Astrocyte of the spinal cord (primary cell): ENCODE results near the gene MYCBPAP.
A peak's percentile ranks its signal among the peaks of the same experiment; 100 is the strongest.

Experiments used
- DNase-seq: peaks from one replicate; pipeline ENCODE4 v3.0.0; 2011; ENCODE audit warnings: low read depth, low spot score
- H3K4me3 ChIP-seq: 2 replicates; pipeline ENCODE4 v1.5.1; 2011; ENCODE audit warnings: low read depth, mild to moderate bottlenecking, low read length, moderate library complexity
- in situ Hi-C: cut with HindIII; loops from 2 replicates; pipeline ENCODE4 v1.10.0; 2017; ENCODE audit warnings: low sequenced_read_pairs
- TF ChIP-seq, protein P1 (sequence below): IDR thresholded peaks from 2 replicates; pipeline ENCODE4 v1.5.1; 2012; ENCODE audit warnings: low read depth, mild to moderate bottlenecking, low read length, inconsistent platforms

The MYCBPAP gene

DNA sequence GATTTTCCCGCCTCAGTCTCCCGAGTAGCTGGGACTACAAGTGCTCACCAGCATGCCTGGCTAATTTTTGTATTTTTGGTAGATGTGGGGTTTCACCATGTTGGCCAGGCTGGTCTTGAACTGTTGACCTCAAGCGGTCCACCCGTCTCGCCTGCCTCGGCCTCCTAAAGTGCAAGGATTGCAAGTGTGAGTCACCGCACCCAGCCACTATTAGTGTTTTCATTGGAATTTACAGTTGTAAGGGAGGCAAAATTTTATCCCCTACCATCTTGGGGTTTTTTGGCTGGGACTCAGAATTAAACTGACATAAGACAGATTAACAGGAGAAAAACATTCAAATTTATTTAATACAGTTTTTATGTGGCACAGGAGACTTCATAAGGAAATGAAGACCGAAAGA is 12.3 kb upstream of the MYCBPAP start:
- DNase-seq, result no peak
- TF ChIP-seq, protein P1, sequence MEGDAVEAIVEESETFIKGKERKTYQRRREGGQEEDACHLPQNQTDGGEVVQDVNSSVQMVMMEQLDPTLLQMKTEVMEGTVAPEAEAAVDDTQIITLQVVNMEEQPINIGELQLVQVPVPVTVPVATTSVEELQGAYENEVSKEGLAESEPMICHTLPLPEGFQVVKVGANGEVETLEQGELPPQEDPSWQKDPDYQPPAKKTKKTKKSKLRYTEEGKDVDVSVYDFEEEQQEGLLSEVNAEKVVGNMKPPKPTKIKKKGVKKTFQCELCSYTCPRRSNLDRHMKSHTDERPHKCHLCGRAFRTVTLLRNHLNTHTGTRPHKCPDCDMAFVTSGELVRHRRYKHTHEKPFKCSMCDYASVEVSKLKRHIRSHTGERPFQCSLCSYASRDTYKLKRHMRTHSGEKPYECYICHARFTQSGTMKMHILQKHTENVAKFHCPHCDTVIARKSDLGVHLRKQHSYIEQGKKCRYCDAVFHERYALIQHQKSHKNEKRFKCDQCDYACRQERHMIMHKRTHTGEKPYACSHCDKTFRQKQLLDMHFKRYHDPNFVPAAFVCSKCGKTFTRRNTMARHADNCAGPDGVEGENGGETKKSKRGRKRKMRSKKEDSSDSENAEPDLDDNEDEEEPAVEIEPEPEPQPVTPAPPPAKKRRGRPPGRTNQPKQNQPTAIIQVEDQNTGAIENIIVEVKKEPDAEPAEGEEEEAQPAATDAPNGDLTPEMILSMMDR, result no peak
- in situ Hi-C loops, result no loop called here
- H3K4me3 ChIP-seq, result no peak overlapping the region

DNA sequence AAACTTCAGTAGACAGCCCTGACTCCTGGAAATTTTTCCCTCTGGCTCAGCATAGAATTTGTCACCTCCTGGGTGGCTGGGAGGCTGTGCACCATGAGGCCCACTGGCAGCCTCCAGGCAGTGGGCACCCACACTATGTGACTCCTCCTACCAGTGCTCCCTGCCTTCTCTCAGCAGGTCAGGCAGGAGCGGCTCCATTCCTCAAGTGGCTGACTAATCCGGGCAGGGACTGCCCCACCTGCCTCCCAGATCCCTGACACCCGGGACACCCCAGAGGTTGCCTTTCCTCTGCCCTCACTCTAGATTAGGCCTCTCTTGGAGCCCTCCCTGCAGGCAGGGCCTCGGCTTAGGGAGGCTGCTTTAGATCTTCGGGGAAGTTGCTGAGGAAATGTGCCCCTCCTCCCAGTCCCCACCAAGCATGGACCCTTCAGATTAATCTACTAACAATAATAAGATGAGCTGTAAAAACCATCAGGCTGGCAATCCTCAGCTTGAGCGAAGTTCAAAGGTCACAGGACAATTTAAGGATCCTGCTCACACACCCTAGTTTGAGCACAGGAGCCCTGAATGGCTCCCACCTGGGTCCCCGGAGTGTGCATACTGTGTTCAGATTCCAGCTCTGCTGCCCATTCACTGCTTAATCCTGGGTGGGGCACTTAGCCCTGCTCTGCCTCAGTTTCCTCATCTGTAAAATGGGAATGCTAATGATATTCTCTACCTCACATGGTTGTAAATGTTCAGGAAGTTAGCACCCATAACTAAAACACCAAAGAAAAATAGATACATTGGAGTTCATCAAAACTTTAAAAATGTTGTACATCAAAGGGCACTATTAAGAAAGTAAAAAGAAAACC is 10.0 kb upstream of the MYCBPAP start:
- TF ChIP-seq, protein P1, result no peak
- in situ Hi-C loops, result no loop called here
- H3K4me3 ChIP-seq, result no peak overlapping the region
- DNase-seq, result no peak

DNA sequence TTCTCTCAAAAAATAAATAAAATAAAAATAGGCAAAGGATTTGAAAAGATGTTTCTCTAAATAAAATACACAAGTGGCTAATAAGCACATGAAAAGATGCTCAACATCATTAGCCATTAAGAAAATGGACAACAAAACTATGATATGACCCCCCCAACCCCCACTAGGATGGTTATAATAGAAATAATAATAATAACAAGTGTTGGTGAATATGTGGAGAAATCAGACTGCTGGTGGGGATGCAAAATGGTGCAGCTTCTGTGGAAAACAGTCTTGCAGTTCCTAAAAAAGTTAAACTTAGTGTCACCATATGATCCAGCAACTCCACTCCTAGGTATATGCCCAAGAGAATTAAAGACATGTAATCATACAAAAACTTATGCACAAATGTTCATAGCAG is 9.0 kb upstream of the MYCBPAP start:
- DNase-seq, result no peak
- in situ Hi-C loops, result no loop called here
- TF ChIP-seq, protein P1, result no peak
- H3K4me3 ChIP-seq, result no peak overlapping the region

DNA sequence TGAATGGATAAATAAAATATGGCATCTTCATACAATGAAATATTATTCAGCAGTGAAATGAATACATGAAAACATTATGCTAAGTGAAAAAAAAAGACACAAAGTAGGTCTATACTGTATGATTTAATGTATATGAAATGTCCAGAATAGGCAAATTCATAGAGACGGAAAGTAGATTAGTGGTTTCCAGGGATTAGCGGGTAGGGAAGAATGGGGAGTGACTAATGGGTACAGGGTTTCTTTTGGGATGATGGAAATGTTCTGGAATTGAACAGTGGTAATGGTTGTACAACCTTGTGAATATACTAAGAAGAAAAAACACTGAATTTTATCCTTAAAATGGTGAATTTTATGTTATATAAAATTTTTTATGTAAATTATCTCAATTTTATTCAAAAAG is 8.5 kb upstream of the MYCBPAP start:
- H3K4me3 ChIP-seq, result no peak overlapping the region
- no peak for DNase-seq
- in situ Hi-C loops, result no loop called here
- TF ChIP-seq, protein P1, result no peak

DNA sequence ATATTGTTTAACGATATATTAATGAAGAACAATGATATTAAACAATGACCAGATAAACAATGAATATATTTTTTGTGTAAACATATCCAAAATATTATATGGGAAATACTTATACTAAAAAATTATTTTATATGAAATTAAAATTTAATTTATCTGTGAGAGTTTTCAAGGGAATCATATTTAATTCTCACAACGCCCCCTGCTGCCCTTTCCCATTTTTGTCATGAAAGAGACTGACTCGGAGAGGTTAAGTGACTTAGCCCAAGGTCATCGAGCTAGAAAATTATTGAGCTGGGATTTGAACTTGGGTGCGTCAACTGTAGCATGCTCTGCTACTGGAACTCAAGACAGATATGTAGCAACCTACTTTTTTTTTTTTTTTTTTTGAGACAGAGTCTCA is 7.2 kb upstream of the MYCBPAP start:
- no peak for DNase-seq
- in situ Hi-C loops, result no loop called here
- TF ChIP-seq, protein P1, result peak; percentile 56
- no peak overlapping the region for H3K4me3 ChIP-seq

DNA sequence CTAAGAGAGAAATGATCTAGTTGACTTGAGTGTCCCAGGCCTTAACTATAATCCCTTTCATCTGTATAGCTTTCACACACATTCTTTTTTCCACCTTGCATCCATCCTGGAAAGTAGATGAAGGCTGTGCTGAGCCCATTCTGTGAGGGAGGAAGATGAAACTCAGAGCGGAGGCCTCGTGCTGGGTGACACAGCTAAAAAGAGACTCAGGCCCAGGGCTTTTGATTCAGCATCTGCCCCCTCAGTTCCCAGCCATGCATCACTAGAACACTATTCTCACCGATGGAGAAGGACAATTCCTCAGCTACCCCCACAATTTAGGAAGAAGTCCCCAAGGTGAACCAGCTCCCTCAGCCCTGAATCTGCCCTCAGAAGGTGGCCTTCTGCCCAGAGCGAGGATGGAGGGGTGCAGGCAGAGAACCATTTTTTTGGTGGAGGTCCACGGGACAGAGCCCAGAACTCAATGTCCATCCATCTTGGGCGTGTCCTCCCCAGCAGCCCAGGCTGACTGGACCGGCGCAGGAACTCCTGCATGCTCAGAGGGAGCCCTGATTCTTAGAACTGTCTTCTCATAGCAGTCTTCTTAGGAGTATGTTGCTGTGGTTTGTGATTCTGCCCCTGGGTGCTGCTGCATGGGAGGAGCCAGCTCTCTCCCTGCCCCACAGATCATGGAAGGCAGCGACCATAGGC is 5.8 kb upstream of the MYCBPAP start:
- no peak for DNase-seq
- no peak overlapping the region for H3K4me3 ChIP-seq
- in situ Hi-C loops, result no loop called here
- TF ChIP-seq, protein P1, result no peak
